IMR-90 (cell line): ENCODE results near the gene RSBN1L. TPM values are rescaled to one million over a fixed set of nuclear protein-coding genes. Genes with fewer than 3 reads are reported as not detected.

Experiments used
- ATAC-seq: fragments of 200-7000 bp; cut with Tn5 transposase; 2 replicates; pipeline ENCODE4 v1.9.1; 2020; ENCODE audit warnings: low read depth, mild to moderate bottlenecking, moderate library complexity
- BruUV-seq: library from RNA; stranded (reverse); fragments of 400-500 nt; replicated peaks from 2 replicates; lab custom pipeline; 2021; lab: Mats Ljungman, UMichigan
- CTCF ChIA-PET: fragments of 300-600 bp; formaldehyde crosslinking; extraction: SDS; loops from one replicate; lab custom pipeline; 2021; ENCODE audit warnings: antibody characterized with exemption; lab: Yijun Ruan, JAX
- POLR2A ChIA-PET: fragments of 300-600 bp; sonication (Branson Sonifier 250); formaldehyde crosslinking; loops from one replicate; lab custom pipeline; 2022; ENCODE audit warnings: antibody characterized with exemption; ENCODE audit not compliant: unreplicated experiment; lab: Charles Lee
- DNase-seq: peaks from one replicate; pipeline ENCODE4 v3.0.0; 2013
- H2AFZ ChIP-seq: replicated peaks from 2 replicates; pipeline ENCODE3; 2013; ENCODE audit warnings: low read length, mild to moderate bottlenecking; ENCODE audit not compliant: poor library complexity
- H2AK5ac ChIP-seq: 2 replicates; pipeline ENCODE4 v1.6.1; 2013; ENCODE audit warnings: low read depth, low read length, inconsistent platforms
- H2AK9ac ChIP-seq: replicated peaks from 2 replicates; pipeline ENCODE3; 2013; ENCODE audit warnings: mild to moderate bottlenecking, low read depth, low read length, moderate library complexity; ENCODE audit not compliant: poor library complexity
- H2BK120ac ChIP-seq: 2 replicates; pipeline ENCODE4 v1.6.1; 2013; ENCODE audit warnings: low read depth, low read length, inconsistent platforms
- H2BK15ac ChIP-seq: 3 replicates; pipeline ENCODE4 v1.6.1; 2013; ENCODE audit warnings: low read depth, low read length, inconsistent platforms
- H2BK20ac ChIP-seq: 2 replicates; pipeline ENCODE4 v1.6.1; 2013; ENCODE audit warnings: low read depth, mild to moderate bottlenecking, inconsistent platforms, low read length, moderate library complexity
- H2BK5ac ChIP-seq: 2 replicates; pipeline ENCODE4 v1.6.1; 2013; ENCODE audit warnings: mild to moderate bottlenecking, low read depth, low read length, inconsistent platforms; ENCODE audit not compliant: poor library complexity, severe bottlenecking
- H3K14ac ChIP-seq: replicated peaks from 2 replicates; pipeline ENCODE4 v1.6.1; 2013; ENCODE audit warnings: low read depth, low read length, inconsistent platforms
- H3K18ac ChIP-seq: 2 replicates; pipeline ENCODE4 v1.6.1; 2013; ENCODE audit warnings: low read depth, low read length, control low read depth
- H3K23ac ChIP-seq: 2 replicates; pipeline ENCODE4 v1.6.1; 2013; ENCODE audit warnings: low read depth, low read length, inconsistent platforms
- H3K27ac ChIP-seq: 2 replicates; pipeline ENCODE4 v1.5.1; 2013; ENCODE audit warnings: mild to moderate bottlenecking, control low read depth, low read length; ENCODE audit not compliant: insufficient read depth
- H3K27me3 ChIP-seq: 2 replicates; pipeline ENCODE4 v1.6.1; 2013; ENCODE audit warnings: low read length; ENCODE audit not compliant: control insufficient read depth, insufficient read depth
- H3K36me3 ChIP-seq: 2 replicates; pipeline ENCODE4 v1.6.1; 2013; ENCODE audit warnings: low read length, mixed read lengths; ENCODE audit not compliant: control insufficient read depth, insufficient read depth
- H3K4ac ChIP-seq: 2 replicates; pipeline ENCODE4 v1.6.1; 2013; ENCODE audit warnings: low read depth, low read length, inconsistent platforms
- H3K4me1 ChIP-seq: 2 replicates; pipeline ENCODE4 v1.6.1; 2013; ENCODE audit warnings: low read length, mixed read lengths; ENCODE audit not compliant: control insufficient read depth, insufficient read depth
- H3K4me2 ChIP-seq: 2 replicates; pipeline ENCODE4 v1.6.1; 2013; ENCODE audit warnings: low read depth, mild to moderate bottlenecking, control low read depth, low read length, moderate library complexity
- H3K4me3 ChIP-seq: 2 replicates; pipeline ENCODE4 v1.5.1; 2013; ENCODE audit warnings: low read depth, mild to moderate bottlenecking, control low read depth, low read length, moderate library complexity; ENCODE audit not compliant: insufficient read depth
- H3K56ac ChIP-seq: 2 replicates; pipeline ENCODE4 v1.6.1; 2013; ENCODE audit warnings: low read length, inconsistent platforms; ENCODE audit not compliant: insufficient read depth; ENCODE audit errors: extremely low read depth
- H3K79me1 ChIP-seq, 2 experiments: 2 replicates each; pipeline ENCODE4 v1.6.1; 2013; ENCODE audit warnings: low read length in 2 of 2, inconsistent platforms in 1 of 2, low read depth in 1 of 2
- H3K9ac ChIP-seq: 2 replicates; pipeline ENCODE4 v1.6.1; 2013; ENCODE audit warnings: low read depth, low read length, control low read depth
- H3K9me1 ChIP-seq: 2 replicates; pipeline ENCODE4 v1.6.1; 2013; ENCODE audit warnings: low read length, inconsistent platforms; ENCODE audit not compliant: insufficient read depth
- H3K9me3 ChIP-seq: 2 replicates; pipeline ENCODE4 v1.6.1; 2013; ENCODE audit warnings: low read length; ENCODE audit not compliant: control insufficient read depth, insufficient read depth
- H4K20me1 ChIP-seq: 2 replicates; pipeline ENCODE4 v1.6.1; 2013; ENCODE audit warnings: low read length, inconsistent platforms; ENCODE audit not compliant: insufficient read depth
- H4K5ac ChIP-seq: 2 replicates; pipeline ENCODE4 v1.6.1; 2013; ENCODE audit warnings: mild to moderate bottlenecking, low read depth, low read length, control low read depth
- H4K8ac ChIP-seq, 2 experiments: 2 replicates each; pipeline ENCODE4 v1.6.1; 2013; ENCODE audit warnings: low read depth in 2 of 2, low read length in 2 of 2, control low read depth in 1 of 2, inconsistent platforms in 1 of 2
- H4K91ac ChIP-seq: 2 replicates; pipeline ENCODE4 v1.6.1; 2013; ENCODE audit warnings: low read depth, low read length, inconsistent platforms; ENCODE audit not compliant: insufficient read depth
- BHLHE40 ChIP-seq: fragments of 150-350 bp; IDR thresholded peaks from 2 replicates; pipeline ENCODE4 v1.6.1; 2016; ENCODE audit warnings: mild to moderate bottlenecking, low read depth, low read length
- CEBPB ChIP-seq: IDR thresholded peaks from 2 replicates; pipeline ENCODE4 v1.6.1; 2012; ENCODE audit warnings: low read depth, low read length, improper control_type of control experiment
- CHD1 ChIP-seq: IDR thresholded peaks from 2 replicates; pipeline ENCODE4 v1.6.1; 2012; ENCODE audit warnings: low read depth, low read length, improper control_type of control experiment
- FOS ChIP-seq: fragments of 150-350 bp; IDR thresholded peaks from 2 replicates; pipeline ENCODE4 v1.6.1; 2016; ENCODE audit warnings: low read depth, low read length
- MAFK ChIP-seq: IDR thresholded peaks from 2 replicates; pipeline ENCODE4 v1.6.1; 2012; ENCODE audit warnings: low read depth, low read length, improper control_type of control experiment
- MAZ ChIP-seq: IDR thresholded peaks from 2 replicates; pipeline ENCODE4 v1.6.1; 2012; ENCODE audit warnings: low read depth, mild to moderate bottlenecking, low read length, improper control_type of control experiment, moderate library complexity, borderline replicate concordance
- MXI1 ChIP-seq: IDR thresholded peaks from 2 replicates; pipeline ENCODE4 v1.6.1; 2012; ENCODE audit warnings: low read depth, mild to moderate bottlenecking, low read length, moderate library complexity, borderline replicate concordance
- NFE2L2 ChIP-seq: fragments of 150-350 bp; IDR thresholded peaks from 2 replicates; pipeline ENCODE4 v1.6.1; 2016; ENCODE audit warnings: low read depth, mild to moderate bottlenecking, low read length
- POLR2A ChIP-seq: IDR thresholded peaks from 2 replicates; pipeline ENCODE4 v1.6.1; 2012; ENCODE audit warnings: mild to moderate bottlenecking, low read depth, low read length
- RAD21 ChIP-seq: IDR thresholded peaks from 2 replicates; pipeline ENCODE4 v1.6.1; 2012; ENCODE audit warnings: low read length, improper control_type of control experiment
- RCOR1 ChIP-seq: IDR thresholded peaks from 2 replicates; pipeline ENCODE4 v1.6.1; 2012; ENCODE audit warnings: mild to moderate bottlenecking, low read length, improper control_type of control experiment; ENCODE audit not compliant: insufficient replicate concordance
- RFX5 ChIP-seq: IDR thresholded peaks from 2 replicates; pipeline ENCODE4 v1.8.0; 2012; ENCODE audit warnings: low read depth, mild to moderate bottlenecking, low read length, moderate library complexity
- SMC3 ChIP-seq: fragments of 150-350 bp; IDR thresholded peaks from 2 replicates; pipeline ENCODE4 v1.6.1; 2016; ENCODE audit warnings: low read depth, mild to moderate bottlenecking, antibody characterized with exemption, low read length, moderate library complexity
- WGBS, 2 experiments: methylation state at CpG; one replicate each; pipeline versions ENCODE4 v1.1.5 to v1.1.7; 2013; ENCODE audit warnings: missing lambda C conversion rate in 2 of 2; ENCODE audit not compliant: insufficient read length in 1 of 2; ENCODE audit errors: extremely low coverage in 2 of 2; 5-methylcytosine and 5-hydroxymethylcytosine counted together
- dilution Hi-C: fragments of 300-500 bp; cut with HindIII; formaldehyde crosslinking; loops from one replicate; pipeline ENCODE4 v1.14.3; 2018; ENCODE audit warnings: low sequenced_read_pairs; ENCODE audit not compliant: unreplicated experiment
- in situ Hi-C: fragments of 300-500 bp; cut with MboI; formaldehyde crosslinking; loops from 3 replicates; pipeline ENCODE4 v1.14.3; 2019; ENCODE audit warnings: low sequenced_read_pairs, inconsistent platforms, mixed read lengths
- intact Hi-C: fragments of 100-400 bp; cut with micrococcal nuclease; formaldehyde crosslinking; loops from 2 replicates; pipeline ENCODE4 v1.10.0; 2022
- polyA plus RNA-seq, 3 experiments: library from polyadenylated mRNA; depleted of rRNA; stranded (reverse); fragments of >200 nt; gene quantifications; 2 replicates each; pipeline ENCODE4 v1.2.3, GENCODE V29; 2012; ENCODE audit warnings: low replicate concordance in 1 of 3
- total RNA-seq: library from RNA; depleted of rRNA; stranded (reverse); fragments of >200 nt; gene quantifications from 2 replicates; pipeline ENCODE4 v1.2.3, GENCODE V29; 2012
- TF ChIP-seq, protein P1 (sequence below): fragments of 150-350 bp; IDR thresholded peaks from 2 replicates; pipeline ENCODE4 v1.6.1; 2017; ENCODE audit warnings: mild to moderate bottlenecking, antibody characterized with exemption, low read length, low read depth
- TF ChIP-seq, protein P2 (sequence below): conservative IDR thresholded peaks from 2 replicates; pipeline ENCODE4 v1.5.1; 2012; ENCODE audit warnings: mild to moderate bottlenecking, low read depth, low read length, improper control_type of control experiment
- TF ChIP-seq, protein P3 (sequence below): fragments of 150-350 bp; IDR thresholded peaks from 2 replicates; pipeline ENCODE4 v1.6.1; 2016; ENCODE audit warnings: low read depth, mild to moderate bottlenecking, low read length, moderate library complexity, borderline replicate concordance

Gene RSBN1L
- total and polyA plus RNA-seq, 2 of the 4 experiments (the other 2 are of a cell fraction) = 7.8 to 14.7 TPM

DNA sequence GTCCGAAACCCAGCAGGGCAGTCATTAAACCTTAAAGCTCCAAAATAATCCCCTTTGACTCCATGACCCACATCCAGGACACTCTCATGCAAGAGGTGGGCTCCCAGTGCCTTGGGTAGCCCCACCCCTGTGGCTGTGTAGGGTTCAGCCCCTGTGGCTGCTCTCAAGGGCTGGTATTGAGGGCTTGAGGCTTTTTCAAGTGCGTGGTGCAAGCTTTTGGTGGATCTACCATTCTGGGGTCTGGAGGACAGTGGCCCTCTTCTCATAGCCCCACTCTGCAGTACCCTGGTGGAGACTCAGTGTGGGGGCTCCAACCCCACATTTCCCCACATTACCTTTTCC is 50.5 kb downstream of the RSBN1L start:
- Histone ChIP-seq H4K5ac (no peak overlapping the region), H3K4me3 (no peak overlapping the region), H3K23ac (no peak overlapping the region), H2BK20ac (no peak overlapping the region), H3K36me3 (peaks cover 2% of the 10 kb centered on the region), H3K9me1 (0 out of 2 replicates have a peak, but pooled peaks cover 3% of the 10 kb centered on the region), H3K4me1 (no peaks in the 10 kb centered on the region), H3K79me1 (peaks cover 21 to 65% of the 10 kb centered on the region in 2 experiments; a peak in 3 of 4 replicates), H2AK9ac (no peak overlapping the region), H2BK15ac (no peak overlapping the region), H3K27me3 (no peaks in the 10 kb centered on the region), H3K4me2 (no peak overlapping the region), H3K27ac (no peak overlapping the region), H3K56ac (no peak overlapping the region), H2BK5ac (no peak overlapping the region), H3K9me3 (no peaks in the 10 kb centered on the region), H3K4ac (no peak overlapping the region), H3K14ac (no peak overlapping the region), H4K20me1 (no peaks in the 10 kb centered on the region), H2AK5ac (no peak overlapping the region), H3K9ac (no peak overlapping the region), H3K18ac (no peak overlapping the region), H4K91ac (no peak overlapping the region), H2AFZ (no peak overlapping the region), H2BK120ac (no peak overlapping the region), H4K8ac (no peak overlapping the region)
- CTCF ChIA-PET = no interaction called here
- intact Hi-C loops = no loop called here
- in situ Hi-C loops = no loop called here
- POLR2A ChIA-PET = no interaction called here
- DNase-seq (no peak), ATAC-seq (no peak)
- WGBS, 2 experiments = no CpG with 5 or more reads among the region's 2 CpGs
- dilution Hi-C loops = no loop called here
- TF ChIP-seq FOS (no peak), RCOR1 (no peak), RAD21 (no peak), RFX5 (no peak), MAZ (no peak), CHD1 (no peak), POLR2A (no peak), BHLHE40 (no peak), MAFK (no peak), CEBPB (no peak), NFE2L2 (no peak), MXI1 (no peak), SMC3 (no peak)
- TF ChIP-seq, protein P1, sequence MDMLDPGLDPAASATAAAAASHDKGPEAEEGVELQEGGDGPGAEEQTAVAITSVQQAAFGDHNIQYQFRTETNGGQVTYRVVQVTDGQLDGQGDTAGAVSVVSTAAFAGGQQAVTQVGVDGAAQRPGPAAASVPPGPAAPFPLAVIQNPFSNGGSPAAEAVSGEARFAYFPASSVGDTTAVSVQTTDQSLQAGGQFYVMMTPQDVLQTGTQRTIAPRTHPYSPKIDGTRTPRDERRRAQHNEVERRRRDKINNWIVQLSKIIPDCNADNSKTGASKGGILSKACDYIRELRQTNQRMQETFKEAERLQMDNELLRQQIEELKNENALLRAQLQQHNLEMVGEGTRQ = no peak
- TF ChIP-seq, protein P2, sequence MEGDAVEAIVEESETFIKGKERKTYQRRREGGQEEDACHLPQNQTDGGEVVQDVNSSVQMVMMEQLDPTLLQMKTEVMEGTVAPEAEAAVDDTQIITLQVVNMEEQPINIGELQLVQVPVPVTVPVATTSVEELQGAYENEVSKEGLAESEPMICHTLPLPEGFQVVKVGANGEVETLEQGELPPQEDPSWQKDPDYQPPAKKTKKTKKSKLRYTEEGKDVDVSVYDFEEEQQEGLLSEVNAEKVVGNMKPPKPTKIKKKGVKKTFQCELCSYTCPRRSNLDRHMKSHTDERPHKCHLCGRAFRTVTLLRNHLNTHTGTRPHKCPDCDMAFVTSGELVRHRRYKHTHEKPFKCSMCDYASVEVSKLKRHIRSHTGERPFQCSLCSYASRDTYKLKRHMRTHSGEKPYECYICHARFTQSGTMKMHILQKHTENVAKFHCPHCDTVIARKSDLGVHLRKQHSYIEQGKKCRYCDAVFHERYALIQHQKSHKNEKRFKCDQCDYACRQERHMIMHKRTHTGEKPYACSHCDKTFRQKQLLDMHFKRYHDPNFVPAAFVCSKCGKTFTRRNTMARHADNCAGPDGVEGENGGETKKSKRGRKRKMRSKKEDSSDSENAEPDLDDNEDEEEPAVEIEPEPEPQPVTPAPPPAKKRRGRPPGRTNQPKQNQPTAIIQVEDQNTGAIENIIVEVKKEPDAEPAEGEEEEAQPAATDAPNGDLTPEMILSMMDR = no peak
- TF ChIP-seq, protein P3, sequence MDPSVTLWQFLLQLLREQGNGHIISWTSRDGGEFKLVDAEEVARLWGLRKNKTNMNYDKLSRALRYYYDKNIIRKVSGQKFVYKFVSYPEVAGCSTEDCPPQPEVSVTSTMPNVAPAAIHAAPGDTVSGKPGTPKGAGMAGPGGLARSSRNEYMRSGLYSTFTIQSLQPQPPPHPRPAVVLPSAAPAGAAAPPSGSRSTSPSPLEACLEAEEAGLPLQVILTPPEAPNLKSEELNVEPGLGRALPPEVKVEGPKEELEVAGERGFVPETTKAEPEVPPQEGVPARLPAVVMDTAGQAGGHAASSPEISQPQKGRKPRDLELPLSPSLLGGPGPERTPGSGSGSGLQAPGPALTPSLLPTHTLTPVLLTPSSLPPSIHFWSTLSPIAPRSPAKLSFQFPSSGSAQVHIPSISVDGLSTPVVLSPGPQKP = no peak
- BruUV-seq = no TSS peak
